Colon (tissue), 2 donors: ENCODE data around the gene SLC6A5.

Experiments
- FAIRE-seq: peaks from 2 replicates; lab custom pipeline; 2012; peaks lifted over from hg19 to GRCh38; lab: Jason Lieb, UNC
- donor health status: control.
- donor health status: control.

Gene SLC6A5

DNA sequence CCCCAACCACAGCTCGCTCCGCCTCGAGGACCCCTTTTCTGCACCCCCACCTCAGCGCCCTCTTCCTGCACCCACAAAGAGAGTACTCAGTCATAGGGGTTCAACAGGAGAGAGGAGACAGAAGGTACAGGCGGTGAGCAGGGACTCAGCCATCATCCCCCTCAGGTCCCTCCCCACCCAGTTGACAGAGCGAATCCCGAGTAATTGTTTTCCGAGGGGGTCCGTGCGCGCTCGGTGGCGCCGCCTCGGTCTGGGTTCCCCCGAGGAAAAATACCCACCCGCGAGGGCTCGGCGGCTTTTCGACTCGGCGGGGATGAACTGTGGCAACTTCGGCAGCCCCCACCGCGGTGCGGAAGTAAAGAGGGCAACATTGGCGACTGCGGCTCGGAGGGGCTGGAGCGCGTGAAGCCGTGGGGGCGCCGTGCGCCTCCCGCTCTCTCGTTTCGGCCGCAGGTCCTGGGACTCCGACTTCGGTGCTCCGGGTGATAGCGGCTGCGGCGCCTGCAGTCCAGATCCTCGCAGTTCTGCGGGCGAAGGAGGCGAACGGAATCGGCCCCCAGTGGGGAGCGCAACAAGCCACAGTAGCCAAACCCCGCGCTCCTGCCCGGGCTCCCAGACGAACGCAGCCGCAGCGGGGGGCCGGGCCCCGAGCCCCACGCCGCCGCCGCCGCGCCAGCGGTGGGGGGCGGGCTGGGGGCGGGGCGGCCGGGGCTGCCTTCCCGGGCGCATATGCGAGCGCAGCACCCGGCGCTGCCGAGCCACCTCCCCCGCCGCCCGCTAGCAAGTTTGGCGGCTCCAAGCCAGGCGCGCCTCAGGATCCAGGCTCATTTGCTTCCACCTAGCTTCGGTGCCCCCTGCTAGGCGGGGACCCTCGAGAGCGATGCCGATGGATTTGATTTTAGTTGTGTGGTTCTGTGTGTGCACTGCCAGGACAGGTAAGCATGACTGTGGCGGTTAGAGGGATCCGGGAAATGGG lies 69.7 kb downstream of the SLC6A5 start, which contains the start of gene NELL1:
NELL1 (plus strand) TSS at position 743 of the 976 bp plus-strand sequence.
- FAIRE-seq: no peak

DNA sequence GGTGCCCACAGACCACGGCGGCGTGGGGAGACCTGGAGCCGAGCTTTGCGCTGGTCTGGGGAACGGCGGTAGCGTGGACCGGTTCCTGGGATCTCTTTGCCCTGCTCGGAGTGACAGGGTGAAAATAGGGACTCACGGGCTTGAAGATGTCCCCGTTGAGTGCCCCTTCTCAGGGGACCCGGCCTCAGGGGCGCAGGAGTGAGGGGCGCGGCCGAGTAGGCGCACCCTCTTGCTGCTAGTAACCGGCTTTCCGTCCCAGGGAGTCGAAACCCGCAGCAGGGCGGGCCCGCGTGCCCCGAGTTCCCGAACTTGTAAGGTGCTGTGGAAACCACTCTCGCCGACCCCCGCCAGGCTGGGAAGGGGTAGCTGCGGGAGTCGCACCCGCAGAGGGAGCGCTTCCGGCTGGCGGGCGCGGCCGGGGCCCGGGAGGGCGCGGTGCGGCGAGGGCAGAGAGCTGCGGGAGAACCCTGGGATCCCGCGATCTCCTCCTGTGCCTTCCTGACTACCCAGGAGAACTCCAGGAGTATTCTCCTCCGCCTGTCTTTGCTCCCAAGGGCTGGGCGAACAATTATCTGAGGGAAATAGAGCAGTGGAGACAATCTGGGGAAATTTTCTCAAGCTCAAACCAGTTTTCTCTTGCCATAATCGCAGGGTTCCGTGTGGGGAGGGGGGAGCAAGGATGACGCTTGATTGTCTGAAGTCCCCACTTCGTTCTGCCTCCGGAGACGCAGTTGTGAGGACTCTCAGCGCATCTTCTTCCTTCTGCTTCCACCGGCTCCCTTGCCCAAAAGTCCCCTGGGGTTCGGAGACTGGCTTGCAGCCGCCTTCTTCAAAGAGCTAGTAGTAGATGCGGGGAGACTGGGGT lies 70.6 kb downstream of the SLC6A5 start:
- FAIRE-seq: no peak

DNA sequence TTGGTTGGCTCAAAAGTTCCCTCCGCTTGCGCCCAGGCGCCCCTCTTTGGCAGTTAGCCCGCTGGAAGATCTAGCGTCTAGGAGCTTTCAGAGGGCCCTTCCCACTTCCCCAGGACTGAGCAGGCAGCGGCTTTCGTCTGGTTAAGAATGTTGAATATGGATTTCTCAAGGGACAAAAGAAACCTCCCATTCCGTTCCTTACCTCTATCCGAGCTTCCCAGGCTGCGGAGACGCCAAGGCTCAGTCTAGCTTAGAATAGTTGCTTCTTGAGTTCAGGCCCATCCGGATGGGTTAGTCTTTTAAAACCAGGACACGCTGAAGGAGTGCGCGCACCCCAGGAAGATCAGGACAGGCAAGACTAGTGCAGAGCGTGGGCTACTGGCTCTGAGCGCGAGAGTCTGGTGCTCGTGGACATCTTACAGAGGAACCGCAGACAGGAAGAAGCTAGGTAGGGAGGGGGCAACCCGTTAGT lies 71.6 kb downstream of the SLC6A5 start:
- no peak for FAIRE-seq

DNA sequence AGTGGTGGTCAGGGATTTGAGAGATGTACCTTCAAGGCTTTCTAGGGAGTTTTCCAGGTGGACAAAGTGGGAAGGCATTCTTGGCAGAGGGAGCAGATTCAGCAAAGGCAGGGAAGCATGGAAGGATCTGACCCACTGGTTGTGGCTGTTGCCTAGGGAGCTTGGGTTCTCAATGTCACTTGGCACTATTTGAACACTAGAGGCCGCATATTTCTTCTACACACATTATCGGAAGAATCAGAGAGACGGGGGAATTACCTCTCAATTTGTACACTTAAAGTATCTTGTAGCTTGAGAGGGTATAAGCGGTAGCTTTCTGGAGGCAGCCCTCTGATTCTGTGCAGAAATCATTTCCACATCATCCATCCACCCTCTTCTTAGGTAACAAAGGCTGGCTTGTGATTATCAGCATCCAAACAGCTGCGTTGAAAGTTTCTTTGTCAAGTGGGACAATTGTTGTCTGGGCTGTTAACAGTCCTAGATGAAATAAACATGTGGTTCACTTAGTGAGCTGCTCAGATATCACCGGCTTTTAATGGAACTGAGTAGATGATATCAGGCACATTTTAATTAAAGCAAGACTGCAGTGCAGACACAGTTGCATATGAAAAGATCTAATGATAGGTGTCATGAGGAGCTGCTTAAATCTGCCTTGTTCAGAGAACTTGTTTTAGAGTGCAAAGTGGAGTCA lies 72.6 kb downstream of the SLC6A5 start:
- FAIRE-seq: no peak

- FAIRE-seq: no peak
These were observed 73.2 kb downstream of the SLC6A5 start for GRCh38 chr11:20672575-20672974.

DNA sequence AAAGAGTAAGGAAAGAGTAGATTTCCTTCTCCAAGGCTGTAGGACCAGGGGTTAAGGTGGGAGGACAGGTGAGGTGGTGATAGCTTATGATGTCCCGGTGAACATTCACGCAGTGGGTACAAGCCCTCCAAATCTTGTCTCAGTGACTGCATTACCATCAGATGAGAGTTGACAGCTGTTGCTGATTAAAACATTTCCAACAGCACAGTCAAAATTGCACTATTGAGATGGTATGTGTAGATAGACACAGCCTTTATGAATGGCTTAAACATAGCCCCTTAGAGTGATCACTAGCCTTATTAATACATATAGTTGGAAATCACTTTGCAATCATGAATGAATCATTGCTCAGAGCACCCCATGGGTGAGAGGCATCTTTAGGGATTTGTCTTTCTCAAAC lies 77.2 kb downstream of the SLC6A5 start:
- no peak for FAIRE-seq

GRCh38 chr11:20688761-20689160 lies 89.4 kb downstream of the SLC6A5 start:
- no peak for FAIRE-seq

GRCh38 chr11:20707876-20708275 lies 108.5 kb downstream of the SLC6A5 start:
- no peak for FAIRE-seq
